Measurements from ENCODE around the gene GRXCR1. TPM values are rescaled to one million over a fixed set of nuclear protein-coding genes. Genes with fewer than 3 reads are reported as not detected.
A peak's percentile ranks its signal among the peaks of the same experiment; 100 is the strongest.

The GRXCR1 gene
- total and polyA plus RNA-seq, 2 experiments from 2014 or later, result not detected

- in situ Hi-C loops (cut with MboI), result no loop called here
- DNase-seq, result peak; percentile 59
Observed at GRCh38 chr4:42995343-42995944, 102.9 kb downstream of the GRXCR1 start.

GRCh38 chr4:43008793-43009192 lies 116.3 kb downstream of the GRXCR1 start:
- Histone ChIP-seq H3K27me3 (replicated peaks; ENCODE audit: insufficient read depth) (no peaks in the 10 kb centered on the region), H3K9ac (no peak overlapping the region), H3F3A (ENCODE audit: insufficient read depth) (no peaks in the 10 kb centered on the region), H3K4me2 (ENCODE audit: unreplicated experiment) (no peak overlapping the region), H3K79me2 (ENCODE audit: insufficient read depth) (no peaks in the 10 kb centered on the region), H2AFZ (no peak overlapping the region), H3K9me2 (ENCODE audit: insufficient read depth) (no peaks in the 10 kb centered on the region), H4K20me1 (ENCODE audit: insufficient read depth) (no peaks in the 10 kb centered on the region), H3K27ac (no peak overlapping the region), H3K9me3 (ENCODE audit: low read depth) (no peaks in the 10 kb centered on the region), H3K36me3 (ENCODE audit: low read depth) (no peaks in the 10 kb centered on the region), H3K4me1 (ENCODE audit: insufficient read depth) (no peaks in the 10 kb centered on the region), H3K4me3 (no peak overlapping the region)
- WGBS, 2 experiments (ENCODE audit: low coverage in 1 of 2, low lambda C conversion rate in 2 of 2, missing lambda C conversion rate in 2 of 2), result 2 to 5% methylated on average over 1 of the region's 1 CpG
- in situ Hi-C loops (cut with MboI), result loop anchor here (25.0 kb wide), 1 partner anchor 1604 kb away; no protein-coding TSS in a partner anchor
- no peak for DNase-seq
- TF ChIP-seq EZH2 (IDR thresholded peaks at IDR 0.05; ENCODE audit: insufficient read depth, poor library complexity, severe bottlenecking) (no peak), EZH2phosphoT487 (IDR thresholded peaks at IDR 0.05; ENCODE audit: insufficient read depth, low read depth) (no peak)

More at GRCh38 chr4:42995343-42995944, 102.9 kb downstream of the GRXCR1 start:
- WGBS, 2 experiments (ENCODE audit: low coverage in 1 of 2, low lambda C conversion rate in 2 of 2, missing lambda C conversion rate in 2 of 2), result 16 to 20% methylated on average over 6 of the region's 6 CpGs
- H3K9me3 ChIP-seq (ENCODE audit: low read depth), result no peaks in the 10 kb centered on the region
- no peaks in the 10 kb centered on the region for H3K4me1 ChIP-seq (ENCODE audit: insufficient read depth)
- no peak overlapping the region for H2AFZ ChIP-seq
- no peaks in the 10 kb centered on the region for H4K20me1 ChIP-seq (ENCODE audit: insufficient read depth)
- no peak overlapping the region for H3K27ac ChIP-seq
- no peak overlapping the region for H3K4me3 ChIP-seq
- no peak for TF ChIP-seq EZH2 (IDR thresholded peaks at IDR 0.05; ENCODE audit: insufficient read depth, poor library complexity, severe bottlenecking)
- TF ChIP-seq EZH2phosphoT487 (IDR thresholded peaks at IDR 0.05; ENCODE audit: insufficient read depth, low read depth), result no peak
- no peaks in the 10 kb centered on the region for H3K9me2 ChIP-seq (ENCODE audit: insufficient read depth)
- no peaks in the 10 kb centered on the region for H3F3A ChIP-seq (ENCODE audit: insufficient read depth)
- H3K27me3 ChIP-seq (replicated peaks; ENCODE audit: insufficient read depth), result no peaks in the 10 kb centered on the region
- H3K9ac ChIP-seq, result no peak overlapping the region
- no peaks in the 10 kb centered on the region for H3K79me2 ChIP-seq (ENCODE audit: insufficient read depth)
- H3K36me3 ChIP-seq (ENCODE audit: low read depth), result no peaks in the 10 kb centered on the region
- H3K4me2 ChIP-seq (ENCODE audit: unreplicated experiment), result no peak overlapping the region

GRCh38 chr4:43014256-43014655 lies 121.7 kb downstream of the GRXCR1 start:
- no peaks in the 10 kb centered on the region for H3K9me2 ChIP-seq (ENCODE audit: insufficient read depth)
- H2AFZ ChIP-seq, result no peak overlapping the region
- WGBS, 2 experiments (ENCODE audit: low coverage in 1 of 2, low lambda C conversion rate in 2 of 2, missing lambda C conversion rate in 2 of 2), result 23 to 34% methylated on average over 4 of the region's 4 CpGs
- DNase-seq, result no peak
- H3F3A ChIP-seq (ENCODE audit: insufficient read depth), result no peaks in the 10 kb centered on the region
- H3K9me3 ChIP-seq (ENCODE audit: low read depth), result no peaks in the 10 kb centered on the region
- TF ChIP-seq EZH2phosphoT487 (IDR thresholded peaks at IDR 0.05; ENCODE audit: insufficient read depth, low read depth), result no peak
- TF ChIP-seq EZH2 (IDR thresholded peaks at IDR 0.05; ENCODE audit: insufficient read depth, poor library complexity, severe bottlenecking), result no peak
- H4K20me1 ChIP-seq (ENCODE audit: insufficient read depth), result no peaks in the 10 kb centered on the region
- H3K36me3 ChIP-seq (ENCODE audit: low read depth), result no peaks in the 10 kb centered on the region
- in situ Hi-C loops (cut with MboI), result loop anchor here (25.0 kb wide), 1 partner anchor 1598 kb away; no protein-coding TSS in a partner anchor
- no peaks in the 10 kb centered on the region for H3K27me3 ChIP-seq (replicated peaks; ENCODE audit: insufficient read depth)
- H3K4me3 ChIP-seq, result no peak overlapping the region
- H3K79me2 ChIP-seq (ENCODE audit: insufficient read depth), result no peaks in the 10 kb centered on the region
- no peak overlapping the region for H3K4me2 ChIP-seq (ENCODE audit: unreplicated experiment)
- no peaks in the 10 kb centered on the region for H3K4me1 ChIP-seq (ENCODE audit: insufficient read depth)
- no peak overlapping the region for H3K9ac ChIP-seq
- H3K27ac ChIP-seq, result no peak overlapping the region

GRCh38 chr4:43041632-43042031 lies 149.1 kb downstream of the GRXCR1 start:
- no peak overlapping the region for H3K27ac ChIP-seq

More at GRCh38 chr4:43041632-43042031, 149.1 kb downstream of the GRXCR1 start:
- Histone ChIP-seq H3K9ac (no peak overlapping the region), H3K4me2 (ENCODE audit: unreplicated experiment) (no peak overlapping the region), H3K4me1 (ENCODE audit: insufficient read depth) (no peaks in the 10 kb centered on the region), H3K79me2 (ENCODE audit: insufficient read depth) (no peaks in the 10 kb centered on the region), H3K4me3 (no peak overlapping the region), H3K27me3 (replicated peaks; ENCODE audit: insufficient read depth) (no peaks in the 10 kb centered on the region), H3K36me3 (ENCODE audit: low read depth) (no peaks in the 10 kb centered on the region), H3F3A (ENCODE audit: insufficient read depth) (no peaks in the 10 kb centered on the region), H3K9me2 (ENCODE audit: insufficient read depth) (no peaks in the 10 kb centered on the region), H2AFZ (no peak overlapping the region), H3K9me3 (ENCODE audit: low read depth) (no peaks in the 10 kb centered on the region), H4K20me1 (ENCODE audit: insufficient read depth) (no peaks in the 10 kb centered on the region)
- WGBS, 2 experiments (ENCODE audit: low coverage in 1 of 2, low lambda C conversion rate in 2 of 2, missing lambda C conversion rate in 2 of 2), result 16 to 29% methylated on average over 1 of the region's 1 CpG
- in situ Hi-C loops (cut with MboI), result no loop called here
- TF ChIP-seq EZH2phosphoT487 (IDR thresholded peaks at IDR 0.05; ENCODE audit: insufficient read depth, low read depth) (no peak), EZH2 (IDR thresholded peaks at IDR 0.05; ENCODE audit: insufficient read depth, poor library complexity, severe bottlenecking) (no peak)
- DNase-seq, result no peak

All from GM23248 (cell line).